Esophagus squamous epithelium (tissue), 5 donors: ENCODE measurements around the gene EFHC1. TPM values are rescaled to one million over a fixed set of nuclear protein-coding genes. Genes with fewer than 3 reads are reported as not detected.
"Not testable (repeated sequence)": the region's sequence is repeated elsewhere in the genome, so short reads cannot be mapped to it uniquely, and the experiment has no call there.

Experiments used
- DNase-seq: peaks from one replicate; lab custom pipeline; 2025; lab: John Stamatoyannopoulos, UW
- H3K27ac ChIP-seq, 4 donors: fragments of 200-600 bp; sonication (generic); one replicate each; pipeline ENCODE4 v1.5.1; 2016 to 2019; ENCODE audit warnings: mild to moderate bottlenecking in 1 of 4
- H3K27me3 ChIP-seq, 4 donors: fragments of 200-600 bp; sonication (generic); 1 replicate in 3 of 4; 2 replicates in 1 of 4; pipeline versions ENCODE4 v1.5.1 to v1.6.0; 2017 to 2021; ENCODE audit warnings: antibody characterized with exemption in 1 of 4
- H3K36me3 ChIP-seq, 3 donors: fragments of 200-600 bp; sonication (generic); one replicate each; pipeline ENCODE4 v1.5.1; 2016 to 2019
- H3K4me1 ChIP-seq, 3 donors: fragments of 200-600 bp; sonication (generic); one replicate each; pipeline ENCODE4 v1.5.1; 2017 to 2019
- H3K4me3 ChIP-seq, 4 donors: fragments of 200-600 bp; sonication (generic); 1 replicate in 3 of 4; 2 replicates in 1 of 4; pipeline ENCODE4 v1.5.1; 2016 to 2019; ENCODE audit warnings: mild to moderate bottlenecking in 2 of 4, moderate library complexity in 1 of 4
- H3K9me3 ChIP-seq, 3 donors: fragments of 200-600 bp; sonication (generic); one replicate each; pipeline ENCODE4 v1.5.1; 2016 to 2019
- POLR2A ChIP-seq, 4 donors: fragments of 450-650 bp; IDR thresholded peaks; one replicate each; pipeline ENCODE4 v1.6.1; 2017; ENCODE audit warnings: antibody characterized with exemption in 4 of 4, mild to moderate bottlenecking in 4 of 4, moderate library complexity in 3 of 4
- WGBS, 2 donors: methylation state at CpG; one replicate each; pipeline ENCODE4 v1.1.5; 2018; 5-methylcytosine and 5-hydroxymethylcytosine counted together
- intact Hi-C: fragments of 100-400 bp; cut with DNase I; formaldehyde crosslinking; loops from one replicate; pipeline ENCODE4 v1.15.0; 2022
- total RNA-seq, 4 donors: library from RNA; depleted of rRNA; stranded (reverse); fragments of >200 nt; gene quantifications; one replicate each; pipeline ENCODE4 v1.1.0, GENCODE V29; 2016
- TF ChIP-seq, protein P1 (sequence below), 6 experiments: fragments of 450-650 bp in 4 of 6; fragments of 200-600 bp in 2 of 6; sonication (generic) in 2 of 6; IDR thresholded peaks; one replicate each; pipeline ENCODE4 v1.5.1; 2016 to 2019; ENCODE audit warnings: antibody characterized with exemption in 6 of 6, mild to moderate bottlenecking in 4 of 6, moderate library complexity in 4 of 6
- donor health status: DM: yes; HTN: yes; CAD: no.

EFHC1 gene
- total RNA-seq, 4 donors from 2014 or later: 4.0 to 17.5 (median 9.9) TPM

DNA sequence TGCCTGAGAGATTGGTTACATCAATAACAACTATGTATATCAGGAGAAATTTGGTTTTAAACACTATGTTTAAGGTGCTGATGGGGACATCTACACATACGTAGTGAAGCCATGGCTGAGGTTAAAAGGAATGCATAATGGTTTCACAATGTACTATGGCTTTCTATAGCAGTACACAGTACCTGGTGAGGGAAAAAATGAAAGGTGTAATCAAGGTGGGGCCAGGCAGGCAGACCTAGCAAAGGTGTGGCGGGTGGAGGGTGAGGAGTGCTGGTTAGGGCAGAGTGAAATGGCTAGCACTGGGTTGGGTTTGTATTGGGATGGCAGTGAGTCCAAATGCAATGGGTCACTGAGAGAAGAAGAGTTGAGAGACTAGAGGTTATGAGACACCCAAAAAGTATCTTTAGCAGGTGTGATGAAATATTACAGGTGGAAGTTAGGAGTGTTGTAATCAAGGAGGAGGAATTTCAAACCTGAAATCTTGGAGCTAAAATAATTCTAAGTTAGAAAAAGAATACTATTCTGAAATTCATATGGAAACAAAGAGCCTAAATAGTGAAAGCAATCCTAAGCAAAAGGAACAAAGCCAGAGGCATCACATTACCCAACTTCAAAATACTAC is 35.9 kb upstream of the EFHC1 start:
- no peak for DNase-seq
- intact Hi-C loops: no loop called here
- 81 to 86% methylated on average over 2 of the region's 2 CpGs for WGBS, 2 donors

DNA sequence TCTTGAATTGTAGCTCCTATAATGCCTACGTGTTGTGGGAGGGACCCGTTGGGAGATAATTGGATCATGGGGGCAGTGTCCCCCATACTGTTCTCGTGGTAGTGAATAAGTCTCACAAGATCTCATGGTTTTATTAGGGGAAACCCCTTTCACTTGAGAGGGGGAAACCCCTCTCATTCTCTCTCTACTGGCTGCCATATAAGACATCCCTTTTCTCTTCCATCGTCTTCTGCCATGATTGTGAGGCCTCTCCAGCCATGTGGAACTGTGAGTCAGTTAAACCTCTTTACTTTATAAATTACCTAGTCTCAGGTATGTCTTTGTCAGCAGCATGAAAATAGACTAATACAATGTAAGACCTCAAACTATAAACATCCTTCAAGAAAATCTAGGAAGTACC is 35.1 kb upstream of the EFHC1 start:
- Histone ChIP-seq H3K4me1 (peaks cover 0 to 27% (median 4%) of the 10 kb centered on the region in 3 donors), H3K27ac (no peak overlapping the region), H3K36me3 (peaks cover 0 to 6% (median 0%) of the 10 kb centered on the region in 3 donors), H3K4me3 (no peak overlapping the region), H3K27me3 (no peaks in the 10 kb centered on the region), H3K9me3 (no peaks in the 10 kb centered on the region)
- 82 to 88% methylated on average over 4 of the region's 4 CpGs for WGBS, 2 donors
- intact Hi-C loops: no loop called here
- TF ChIP-seq POLR2A (IDR thresholded peaks at IDR 0.05): no peak
- TF ChIP-seq, protein P1, sequence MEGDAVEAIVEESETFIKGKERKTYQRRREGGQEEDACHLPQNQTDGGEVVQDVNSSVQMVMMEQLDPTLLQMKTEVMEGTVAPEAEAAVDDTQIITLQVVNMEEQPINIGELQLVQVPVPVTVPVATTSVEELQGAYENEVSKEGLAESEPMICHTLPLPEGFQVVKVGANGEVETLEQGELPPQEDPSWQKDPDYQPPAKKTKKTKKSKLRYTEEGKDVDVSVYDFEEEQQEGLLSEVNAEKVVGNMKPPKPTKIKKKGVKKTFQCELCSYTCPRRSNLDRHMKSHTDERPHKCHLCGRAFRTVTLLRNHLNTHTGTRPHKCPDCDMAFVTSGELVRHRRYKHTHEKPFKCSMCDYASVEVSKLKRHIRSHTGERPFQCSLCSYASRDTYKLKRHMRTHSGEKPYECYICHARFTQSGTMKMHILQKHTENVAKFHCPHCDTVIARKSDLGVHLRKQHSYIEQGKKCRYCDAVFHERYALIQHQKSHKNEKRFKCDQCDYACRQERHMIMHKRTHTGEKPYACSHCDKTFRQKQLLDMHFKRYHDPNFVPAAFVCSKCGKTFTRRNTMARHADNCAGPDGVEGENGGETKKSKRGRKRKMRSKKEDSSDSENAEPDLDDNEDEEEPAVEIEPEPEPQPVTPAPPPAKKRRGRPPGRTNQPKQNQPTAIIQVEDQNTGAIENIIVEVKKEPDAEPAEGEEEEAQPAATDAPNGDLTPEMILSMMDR (IDR thresholded peaks at IDR 0.05): no peak
- DNase-seq: no peak

More for the DNA sequence above, 35.9 kb upstream of the EFHC1 start:
- Histone ChIP-seq H3K27me3 (no peaks in the 10 kb centered on the region), H3K9me3 (no peaks in the 10 kb centered on the region), H3K4me3 (no peak overlapping the region), H3K27ac (no peak overlapping the region), H3K36me3 (peaks cover 0 to 6% (median 0%) of the 10 kb centered on the region in 3 donors), H3K4me1 (peaks cover 0 to 18% (median 0%) of the 10 kb centered on the region in 3 donors)
- TF ChIP-seq, protein P1 (IDR thresholded peaks at IDR 0.05): no peak
- TF ChIP-seq POLR2A (IDR thresholded peaks at IDR 0.05): no peak

DNA sequence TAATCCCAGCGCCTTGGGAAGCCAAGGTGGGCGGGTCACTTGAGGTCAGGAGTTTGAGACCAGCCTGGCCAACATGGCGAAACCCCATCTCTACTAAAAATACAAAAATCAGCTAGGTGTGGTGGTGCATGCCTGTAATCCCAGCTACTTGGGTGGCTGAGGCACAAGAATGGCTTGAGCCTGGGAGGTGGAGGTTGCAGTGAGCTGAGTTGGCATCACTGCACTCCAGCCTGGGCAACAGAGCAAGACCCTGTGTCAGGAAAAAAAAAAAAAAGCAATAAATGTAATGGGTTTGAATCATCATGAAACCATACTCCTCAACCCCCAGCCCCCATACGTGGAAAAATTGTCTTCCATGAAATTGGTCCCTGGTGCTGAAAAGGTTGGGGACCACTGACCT is 32.0 kb upstream of the EFHC1 start:
- intact Hi-C loops, DNase-seq, H3K9me3 ChIP-seq, H3K4me3 ChIP-seq, H3K36me3 ChIP-seq, H3K27me3 ChIP-seq: not testable (repeated sequence)
- WGBS, 2 donors: 74 to 100% methylated on average over 4 of the region's 4 CpGs
- Histone ChIP-seq H3K4me1 (peaks cover 0 to 36% (median 11%) of the 10 kb centered on the region in 3 donors), H3K27ac (peak overlapping the region in 3 of 4 donors; percentile 6 to 62 (median 29))

DNA sequence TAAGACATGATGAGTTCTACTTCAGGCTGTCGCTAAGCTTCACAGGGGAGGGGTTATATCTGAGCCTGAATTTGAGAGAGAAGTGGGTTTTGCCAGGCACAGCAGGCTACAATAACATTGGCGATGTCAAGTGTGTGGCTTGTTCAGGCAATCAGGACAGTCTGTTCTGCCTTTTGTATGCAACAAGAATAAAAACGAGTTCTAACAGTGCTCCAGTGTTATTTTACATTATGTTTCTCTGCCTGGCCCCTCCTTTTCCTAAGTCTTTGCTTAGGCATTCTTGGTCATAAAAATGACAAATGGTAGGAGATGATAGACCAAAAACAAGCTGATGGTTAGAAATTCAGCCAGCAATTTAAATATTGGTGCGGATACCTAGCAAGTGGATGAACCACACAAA is 31.4 kb upstream of the EFHC1 start:
- peaks cover 0 to 34% (median 11%) of the 10 kb centered on the region in 3 donors for H3K4me1 ChIP-seq
- H3K27ac ChIP-seq: peak overlapping the region in 3 of 4 donors; percentile 24 to 62 (median 52)
- TF ChIP-seq, protein P1 (IDR thresholded peaks at IDR 0.05): no peak
- peak in 1 of 4 donors; percentile 8 for TF ChIP-seq POLR2A (IDR thresholded peaks at IDR 0.05)
- no peak overlapping the region for H3K4me3 ChIP-seq
- H3K36me3 ChIP-seq: no peaks in the 10 kb centered on the region
- H3K27me3 ChIP-seq: no peaks in the 10 kb centered on the region
- H3K9me3 ChIP-seq: no peaks in the 10 kb centered on the region
- intact Hi-C loops: no loop called here
- no peak for DNase-seq
- WGBS, 2 donors: 31 to 42% methylated on average over 4 of the region's 4 CpGs

DNA sequence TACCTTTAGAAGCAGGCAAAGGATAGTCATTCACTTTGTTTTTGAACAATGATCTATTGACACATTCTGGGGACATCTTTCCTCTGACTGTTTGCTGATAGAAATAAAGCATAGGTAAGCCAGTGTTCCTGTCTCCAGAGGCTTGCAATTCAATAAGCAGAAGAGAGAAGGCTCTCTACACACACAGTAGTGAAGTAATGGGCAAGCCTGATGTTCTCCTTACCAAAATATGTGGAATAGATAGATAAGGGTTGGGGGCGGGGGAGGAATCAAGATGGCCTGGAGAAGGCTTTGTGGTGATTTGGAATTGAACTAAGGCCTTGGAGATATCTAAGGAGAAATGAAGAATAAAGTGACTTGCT is 30.9 kb upstream of the EFHC1 start:
- TF ChIP-seq POLR2A (IDR thresholded peaks at IDR 0.05): no peak
- TF ChIP-seq, protein P1 (IDR thresholded peaks at IDR 0.05): no peak
- WGBS, 2 donors: 80 to 88% methylated on average over 1 of the region's 1 CpG

More for the DNA sequence above, 30.9 kb upstream of the EFHC1 start:
- Histone ChIP-seq H3K4me3 (no peak overlapping the region), H3K9me3 (no peaks in the 10 kb centered on the region), H3K4me1 (peaks cover 0 to 29% (median 11%) of the 10 kb centered on the region in 3 donors), H3K27me3 (no peaks in the 10 kb centered on the region), H3K36me3 (no peaks in the 10 kb centered on the region), H3K27ac (peak overlapping the region; percentile 15 to 62 (median 38))
- intact Hi-C loops: no loop called here
- no peak for DNase-seq
